Measurements from ENCODE around the gene IL1RAPL1.

DNA sequence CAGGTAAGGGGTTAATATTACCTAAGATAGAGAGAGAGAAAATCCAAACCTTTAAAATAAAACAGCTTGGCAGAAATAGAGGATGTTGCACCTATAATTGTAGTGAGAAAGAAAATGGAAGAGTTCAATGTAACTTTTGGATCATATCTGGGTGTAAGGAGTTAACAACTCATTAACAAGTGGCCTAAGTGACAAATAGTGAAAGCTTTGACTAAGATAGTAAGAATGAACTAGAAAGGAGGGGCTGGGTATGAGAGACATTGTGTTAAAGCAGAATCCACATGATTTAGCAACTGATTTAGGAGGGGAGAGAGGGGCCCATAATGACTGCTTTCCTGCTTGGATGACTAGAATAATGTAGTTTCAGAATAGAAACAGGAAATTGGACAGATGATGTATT, 761.0 kb downstream of the IL1RAPL1 start:
- TF ChIP-seq GATA2 (IDR thresholded peaks at IDR 0.05; ENCODE audit: low read depth, low read length) (no peak), GATA3 (IDR thresholded peaks at IDR 0.05; ENCODE audit: low read depth, low read length) (no peak)
